ENCODE results near the gene LARGE1. TPM values are rescaled to one million over a fixed set of nuclear protein-coding genes. Genes with fewer than 3 reads are reported as not detected.

LARGE1 gene
- total and polyA plus RNA-seq, 2 of the 13 experiments (the other 11 are each of a cell fraction or from before 2014, with no cell fraction given): 8.4 to 11.0 TPM

DNA sequence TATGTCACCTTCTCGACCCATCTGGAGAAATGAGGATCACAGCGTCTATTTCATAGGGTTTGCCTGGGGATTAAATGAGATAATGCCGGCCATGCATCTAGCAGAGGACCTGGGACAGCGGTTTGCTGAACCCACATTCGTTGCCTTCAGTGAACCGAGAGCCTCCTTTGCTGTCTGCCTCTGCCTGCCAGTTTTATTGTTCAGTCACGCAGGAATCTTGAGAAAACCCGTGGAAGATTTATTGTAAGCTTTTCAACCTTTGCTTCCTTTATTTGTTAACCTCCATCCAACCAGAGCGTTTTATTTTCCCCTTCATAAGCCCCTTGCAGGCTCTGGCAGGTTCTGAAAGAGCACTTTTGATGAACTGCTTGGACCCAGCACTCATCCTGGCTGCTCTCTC lies 659.8 kb downstream of the LARGE1 start:
- POLR2A ChIA-PET: no interaction called here
- peaks cover 0 to 27% of the 10 kb centered on the region in 2 experiments; a peak in 2 of 5 replicates for H3K27me3 ChIP-seq (ENCODE audit: control insufficient read depth in 1 of 2, insufficient read depth in 2 of 2, low read length in 2 of 2)
- 63% methylated on average over 9 of the region's 9 CpGs for WGBS (ENCODE audit: low lambda C conversion rate)
- H3K79me2 ChIP-seq (ENCODE audit: insufficient read depth, low read length): no peaks in the 10 kb centered on the region
- no peak overlapping the region for H2AFZ ChIP-seq (ENCODE audit: low read length)
- no peak overlapping the region for H3K27ac ChIP-seq (ENCODE audit: extremely low read length, insufficient read depth, low read length)
- intact Hi-C loops (cut with micrococcal nuclease; ENCODE audit: unreplicated experiment): no loop called here
- no TSS peak for BruUV-seq (replicated peaks)
- no peaks in the 10 kb centered on the region for H3K36me3 ChIP-seq (replicated peaks in 1 of 2; ENCODE audit: control insufficient read depth in 1 of 2, insufficient read depth in 2 of 2, low read length in 2 of 2)
- peaks cover 16% of the 10 kb centered on the region for H3K4me1 ChIP-seq (ENCODE audit: insufficient read depth, low read length)
- H3K4me3 ChIP-seq (replicated peaks in 1 of 3; ENCODE audit: insufficient read depth in 1 of 3, low read depth in 2 of 3, low read length in 3 of 3): no peak overlapping the region
- no peaks in the 10 kb centered on the region for H4K20me1 ChIP-seq (ENCODE audit: insufficient read depth, low read length)
- H3K9me3 ChIP-seq (ENCODE audit: low read length): no peaks in the 10 kb centered on the region
- H3K9ac ChIP-seq (ENCODE audit: insufficient read depth, low read depth, low read length): no peak overlapping the region
- no peak for FAIRE-seq
- TF ChIP-seq, protein P1, sequence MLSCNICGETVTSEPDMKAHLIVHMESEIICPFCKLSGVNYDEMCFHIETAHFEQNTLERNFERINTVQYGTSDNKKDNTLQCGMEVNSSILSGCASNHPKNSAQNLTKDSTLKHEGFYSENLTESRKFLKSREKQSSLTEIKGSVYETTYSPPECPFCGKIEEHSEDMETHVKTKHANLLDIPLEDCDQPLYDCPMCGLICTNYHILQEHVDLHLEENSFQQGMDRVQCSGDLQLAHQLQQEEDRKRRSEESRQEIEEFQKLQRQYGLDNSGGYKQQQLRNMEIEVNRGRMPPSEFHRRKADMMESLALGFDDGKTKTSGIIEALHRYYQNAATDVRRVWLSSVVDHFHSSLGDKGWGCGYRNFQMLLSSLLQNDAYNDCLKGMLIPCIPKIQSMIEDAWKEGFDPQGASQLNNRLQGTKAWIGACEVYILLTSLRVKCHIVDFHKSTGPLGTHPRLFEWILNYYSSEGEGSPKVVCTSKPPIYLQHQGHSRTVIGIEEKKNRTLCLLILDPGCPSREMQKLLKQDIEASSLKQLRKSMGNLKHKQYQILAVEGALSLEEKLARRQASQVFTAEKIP (CRISPR knock-in tag; IDR thresholded peaks at IDR 0.05; ENCODE audit: borderline replicate concordance): no peak
- TF ChIP-seq ATF3 (CRISPR knock-in tag; IDR thresholded peaks at IDR 0.05) (no peak), ZNF44 (CRISPR knock-in tag; IDR thresholded peaks at IDR 0.05) (no peak), ZBTB26 (CRISPR knock-in tag; IDR thresholded peaks at IDR 0.05; ENCODE audit: borderline replicate concordance) (no peak), BCLAF1 (IDR thresholded peaks at IDR 0.05) (no peak), ZNF766 (CRISPR knock-in tag; IDR thresholded peaks at IDR 0.05; ENCODE audit: borderline replicate concordance) (no peak), GATAD2A (CRISPR knock-in tag; IDR thresholded peaks at IDR 0.05) (no peak)
- TF ChIP-seq, protein P2, sequence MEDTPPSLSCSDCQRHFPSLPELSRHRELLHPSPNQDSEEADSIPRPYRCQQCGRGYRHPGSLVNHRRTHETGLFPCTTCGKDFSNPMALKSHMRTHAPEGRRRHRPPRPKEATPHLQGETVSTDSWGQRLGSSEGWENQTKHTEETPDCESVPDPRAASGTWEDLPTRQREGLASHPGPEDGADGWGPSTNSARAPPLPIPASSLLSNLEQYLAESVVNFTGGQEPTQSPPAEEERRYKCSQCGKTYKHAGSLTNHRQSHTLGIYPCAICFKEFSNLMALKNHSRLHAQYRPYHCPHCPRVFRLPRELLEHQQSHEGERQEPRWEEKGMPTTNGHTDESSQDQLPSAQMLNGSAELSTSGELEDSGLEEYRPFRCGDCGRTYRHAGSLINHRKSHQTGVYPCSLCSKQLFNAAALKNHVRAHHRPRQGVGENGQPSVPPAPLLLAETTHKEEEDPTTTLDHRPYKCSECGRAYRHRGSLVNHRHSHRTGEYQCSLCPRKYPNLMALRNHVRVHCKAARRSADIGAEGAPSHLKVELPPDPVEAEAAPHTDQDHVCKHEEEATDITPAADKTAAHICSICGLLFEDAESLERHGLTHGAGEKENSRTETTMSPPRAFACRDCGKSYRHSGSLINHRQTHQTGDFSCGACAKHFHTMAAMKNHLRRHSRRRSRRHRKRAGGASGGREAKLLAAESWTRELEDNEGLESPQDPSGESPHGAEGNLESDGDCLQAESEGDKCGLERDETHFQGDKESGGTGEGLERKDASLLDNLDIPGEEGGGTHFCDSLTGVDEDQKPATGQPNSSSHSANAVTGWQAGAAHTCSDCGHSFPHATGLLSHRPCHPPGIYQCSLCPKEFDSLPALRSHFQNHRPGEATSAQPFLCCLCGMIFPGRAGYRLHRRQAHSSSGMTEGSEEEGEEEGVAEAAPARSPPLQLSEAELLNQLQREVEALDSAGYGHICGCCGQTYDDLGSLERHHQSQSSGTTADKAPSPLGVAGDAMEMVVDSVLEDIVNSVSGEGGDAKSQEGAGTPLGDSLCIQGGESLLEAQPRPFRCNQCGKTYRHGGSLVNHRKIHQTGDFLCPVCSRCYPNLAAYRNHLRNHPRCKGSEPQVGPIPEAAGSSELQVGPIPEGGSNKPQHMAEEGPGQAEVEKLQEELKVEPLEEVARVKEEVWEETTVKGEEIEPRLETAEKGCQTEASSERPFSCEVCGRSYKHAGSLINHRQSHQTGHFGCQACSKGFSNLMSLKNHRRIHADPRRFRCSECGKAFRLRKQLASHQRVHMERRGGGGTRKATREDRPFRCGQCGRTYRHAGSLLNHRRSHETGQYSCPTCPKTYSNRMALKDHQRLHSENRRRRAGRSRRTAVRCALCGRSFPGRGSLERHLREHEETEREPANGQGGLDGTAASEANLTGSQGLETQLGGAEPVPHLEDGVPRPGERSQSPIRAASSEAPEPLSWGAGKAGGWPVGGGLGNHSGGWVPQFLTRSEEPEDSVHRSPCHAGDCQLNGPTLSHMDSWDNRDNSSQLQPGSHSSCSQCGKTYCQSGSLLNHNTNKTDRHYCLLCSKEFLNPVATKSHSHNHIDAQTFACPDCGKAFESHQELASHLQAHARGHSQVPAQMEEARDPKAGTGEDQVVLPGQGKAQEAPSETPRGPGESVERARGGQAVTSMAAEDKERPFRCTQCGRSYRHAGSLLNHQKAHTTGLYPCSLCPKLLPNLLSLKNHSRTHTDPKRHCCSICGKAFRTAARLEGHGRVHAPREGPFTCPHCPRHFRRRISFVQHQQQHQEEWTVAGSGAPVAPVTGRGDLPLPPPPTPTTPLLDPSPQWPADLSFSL (CRISPR knock-in tag; IDR thresholded peaks at IDR 0.05): no peak
- TF ChIP-seq, protein P3, sequence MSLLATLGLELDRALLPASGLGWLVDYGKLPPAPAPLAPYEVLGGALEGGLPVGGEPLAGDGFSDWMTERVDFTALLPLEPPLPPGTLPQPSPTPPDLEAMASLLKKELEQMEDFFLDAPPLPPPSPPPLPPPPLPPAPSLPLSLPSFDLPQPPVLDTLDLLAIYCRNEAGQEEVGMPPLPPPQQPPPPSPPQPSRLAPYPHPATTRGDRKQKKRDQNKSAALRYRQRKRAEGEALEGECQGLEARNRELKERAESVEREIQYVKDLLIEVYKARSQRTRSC (CRISPR knock-in tag; IDR thresholded peaks at IDR 0.05; ENCODE audit: low read depth): no peak
- in situ Hi-C loops (cut with HindIII; ENCODE audit: extremely low pct_ligation_motif_present, low pct_unique_long_range_greater_than_20kb): no loop called here
- ATAC-seq: no peak
- CTCF ChIA-PET (ENCODE audit: low intra/inter-chr PET ratio, low total read pairs): no interaction called here
- H3K4me2 ChIP-seq (ENCODE audit: low read depth, low read length): peak overlapping the region; percentile 58; the same call in 1 of the 2 replicates
- DNase-seq (ENCODE audit: low spot score): no peak
